IMR-90 (cell line): ENCODE results near the gene PSMB2. TPM values are rescaled to one million over a fixed set of nuclear protein-coding genes. Genes with fewer than 3 reads are reported as not detected.

ENCODE experiments used
- ATAC-seq: fragments of 200-7000 bp; cut with Tn5 transposase; 2 replicates; pipeline ENCODE4 v1.9.1; 2020; ENCODE audit warnings: low read depth, mild to moderate bottlenecking, moderate library complexity
- BruUV-seq: library from RNA; stranded (reverse); fragments of 400-500 nt; replicated peaks from 2 replicates; lab custom pipeline; 2021; lab: Mats Ljungman, UMichigan
- CTCF ChIA-PET: fragments of 300-600 bp; formaldehyde crosslinking; extraction: SDS; loops from one replicate; lab custom pipeline; 2021; ENCODE audit warnings: antibody characterized with exemption; lab: Yijun Ruan, JAX
- POLR2A ChIA-PET: fragments of 300-600 bp; sonication (Branson Sonifier 250); formaldehyde crosslinking; loops from one replicate; lab custom pipeline; 2022; ENCODE audit warnings: antibody characterized with exemption; ENCODE audit not compliant: unreplicated experiment; lab: Charles Lee
- DNase-seq: peaks from one replicate; pipeline ENCODE4 v3.0.0; 2013
- H2AFZ ChIP-seq: replicated peaks from 2 replicates; pipeline ENCODE3; 2013; ENCODE audit warnings: low read length, mild to moderate bottlenecking; ENCODE audit not compliant: poor library complexity
- H2AK5ac ChIP-seq: 2 replicates; pipeline ENCODE4 v1.6.1; 2013; ENCODE audit warnings: low read depth, low read length, inconsistent platforms
- H2AK9ac ChIP-seq: replicated peaks from 2 replicates; pipeline ENCODE3; 2013; ENCODE audit warnings: mild to moderate bottlenecking, low read depth, low read length, moderate library complexity; ENCODE audit not compliant: poor library complexity
- H2BK120ac ChIP-seq: 2 replicates; pipeline ENCODE4 v1.6.1; 2013; ENCODE audit warnings: low read depth, low read length, inconsistent platforms
- H2BK15ac ChIP-seq: 3 replicates; pipeline ENCODE4 v1.6.1; 2013; ENCODE audit warnings: low read depth, low read length, inconsistent platforms
- H2BK20ac ChIP-seq: 2 replicates; pipeline ENCODE4 v1.6.1; 2013; ENCODE audit warnings: low read depth, mild to moderate bottlenecking, inconsistent platforms, low read length, moderate library complexity
- H2BK5ac ChIP-seq: 2 replicates; pipeline ENCODE4 v1.6.1; 2013; ENCODE audit warnings: mild to moderate bottlenecking, low read depth, low read length, inconsistent platforms; ENCODE audit not compliant: poor library complexity, severe bottlenecking
- H3K14ac ChIP-seq: replicated peaks from 2 replicates; pipeline ENCODE4 v1.6.1; 2013; ENCODE audit warnings: low read depth, low read length, inconsistent platforms
- H3K18ac ChIP-seq: 2 replicates; pipeline ENCODE4 v1.6.1; 2013; ENCODE audit warnings: low read depth, low read length, control low read depth
- H3K23ac ChIP-seq: 2 replicates; pipeline ENCODE4 v1.6.1; 2013; ENCODE audit warnings: low read depth, low read length, inconsistent platforms
- H3K27ac ChIP-seq: 2 replicates; pipeline ENCODE4 v1.5.1; 2013; ENCODE audit warnings: mild to moderate bottlenecking, control low read depth, low read length; ENCODE audit not compliant: insufficient read depth
- H3K27me3 ChIP-seq: 2 replicates; pipeline ENCODE4 v1.6.1; 2013; ENCODE audit warnings: low read length; ENCODE audit not compliant: control insufficient read depth, insufficient read depth
- H3K36me3 ChIP-seq: 2 replicates; pipeline ENCODE4 v1.6.1; 2013; ENCODE audit warnings: low read length, mixed read lengths; ENCODE audit not compliant: control insufficient read depth, insufficient read depth
- H3K4ac ChIP-seq: 2 replicates; pipeline ENCODE4 v1.6.1; 2013; ENCODE audit warnings: low read depth, low read length, inconsistent platforms
- H3K4me1 ChIP-seq: 2 replicates; pipeline ENCODE4 v1.6.1; 2013; ENCODE audit warnings: low read length, mixed read lengths; ENCODE audit not compliant: control insufficient read depth, insufficient read depth
- H3K4me2 ChIP-seq: 2 replicates; pipeline ENCODE4 v1.6.1; 2013; ENCODE audit warnings: low read depth, mild to moderate bottlenecking, control low read depth, low read length, moderate library complexity
- H3K4me3 ChIP-seq: 2 replicates; pipeline ENCODE4 v1.5.1; 2013; ENCODE audit warnings: low read depth, mild to moderate bottlenecking, control low read depth, low read length, moderate library complexity; ENCODE audit not compliant: insufficient read depth
- H3K56ac ChIP-seq: 2 replicates; pipeline ENCODE4 v1.6.1; 2013; ENCODE audit warnings: low read length, inconsistent platforms; ENCODE audit not compliant: insufficient read depth; ENCODE audit errors: extremely low read depth
- H3K79me1 ChIP-seq, 2 experiments: 2 replicates each; pipeline ENCODE4 v1.6.1; 2013; ENCODE audit warnings: low read length in 2 of 2, inconsistent platforms in 1 of 2, low read depth in 1 of 2
- H3K9ac ChIP-seq: 2 replicates; pipeline ENCODE4 v1.6.1; 2013; ENCODE audit warnings: low read depth, low read length, control low read depth
- H3K9me1 ChIP-seq: 2 replicates; pipeline ENCODE4 v1.6.1; 2013; ENCODE audit warnings: low read length, inconsistent platforms; ENCODE audit not compliant: insufficient read depth
- H3K9me3 ChIP-seq: 2 replicates; pipeline ENCODE4 v1.6.1; 2013; ENCODE audit warnings: low read length; ENCODE audit not compliant: control insufficient read depth, insufficient read depth
- H4K20me1 ChIP-seq: 2 replicates; pipeline ENCODE4 v1.6.1; 2013; ENCODE audit warnings: low read length, inconsistent platforms; ENCODE audit not compliant: insufficient read depth
- H4K5ac ChIP-seq: 2 replicates; pipeline ENCODE4 v1.6.1; 2013; ENCODE audit warnings: mild to moderate bottlenecking, low read depth, low read length, control low read depth
- H4K8ac ChIP-seq, 2 experiments: 2 replicates each; pipeline ENCODE4 v1.6.1; 2013; ENCODE audit warnings: low read depth in 2 of 2, low read length in 2 of 2, control low read depth in 1 of 2, inconsistent platforms in 1 of 2
- H4K91ac ChIP-seq: 2 replicates; pipeline ENCODE4 v1.6.1; 2013; ENCODE audit warnings: low read depth, low read length, inconsistent platforms; ENCODE audit not compliant: insufficient read depth
- BHLHE40 ChIP-seq: fragments of 150-350 bp; IDR thresholded peaks from 2 replicates; pipeline ENCODE4 v1.6.1; 2016; ENCODE audit warnings: mild to moderate bottlenecking, low read depth, low read length
- CEBPB ChIP-seq: IDR thresholded peaks from 2 replicates; pipeline ENCODE4 v1.6.1; 2012; ENCODE audit warnings: low read depth, low read length, improper control_type of control experiment
- FOS ChIP-seq: fragments of 150-350 bp; IDR thresholded peaks from 2 replicates; pipeline ENCODE4 v1.6.1; 2016; ENCODE audit warnings: low read depth, low read length
- MAZ ChIP-seq: IDR thresholded peaks from 2 replicates; pipeline ENCODE4 v1.6.1; 2012; ENCODE audit warnings: low read depth, mild to moderate bottlenecking, low read length, improper control_type of control experiment, moderate library complexity, borderline replicate concordance
- MXI1 ChIP-seq: IDR thresholded peaks from 2 replicates; pipeline ENCODE4 v1.6.1; 2012; ENCODE audit warnings: low read depth, mild to moderate bottlenecking, low read length, moderate library complexity, borderline replicate concordance
- NFE2L2 ChIP-seq: fragments of 150-350 bp; IDR thresholded peaks from 2 replicates; pipeline ENCODE4 v1.6.1; 2016; ENCODE audit warnings: low read depth, mild to moderate bottlenecking, low read length
- POLR2A ChIP-seq: IDR thresholded peaks from 2 replicates; pipeline ENCODE4 v1.6.1; 2012; ENCODE audit warnings: mild to moderate bottlenecking, low read depth, low read length
- RAD21 ChIP-seq: IDR thresholded peaks from 2 replicates; pipeline ENCODE4 v1.6.1; 2012; ENCODE audit warnings: low read length, improper control_type of control experiment
- RCOR1 ChIP-seq: IDR thresholded peaks from 2 replicates; pipeline ENCODE4 v1.6.1; 2012; ENCODE audit warnings: mild to moderate bottlenecking, low read length, improper control_type of control experiment; ENCODE audit not compliant: insufficient replicate concordance
- RFX5 ChIP-seq: IDR thresholded peaks from 2 replicates; pipeline ENCODE4 v1.8.0; 2012; ENCODE audit warnings: low read depth, mild to moderate bottlenecking, low read length, moderate library complexity
- USF2 ChIP-seq: fragments of 150-350 bp; IDR thresholded peaks from 2 replicates; pipeline ENCODE4 v1.6.1; 2017; ENCODE audit warnings: mild to moderate bottlenecking, antibody characterized with exemption, low read length, low read depth
- WGBS, 2 experiments: methylation state at CpG; one replicate each; pipeline versions ENCODE4 v1.1.5 to v1.1.7; 2013; ENCODE audit warnings: missing lambda C conversion rate in 2 of 2; ENCODE audit not compliant: insufficient read length in 1 of 2; ENCODE audit errors: extremely low coverage in 2 of 2; 5-methylcytosine and 5-hydroxymethylcytosine counted together
- dilution Hi-C: fragments of 300-500 bp; cut with HindIII; formaldehyde crosslinking; loops from one replicate; pipeline ENCODE4 v1.14.3; 2018; ENCODE audit warnings: low sequenced_read_pairs; ENCODE audit not compliant: unreplicated experiment
- in situ Hi-C: fragments of 300-500 bp; cut with MboI; formaldehyde crosslinking; loops from 3 replicates; pipeline ENCODE4 v1.14.3; 2019; ENCODE audit warnings: low sequenced_read_pairs, inconsistent platforms, mixed read lengths
- intact Hi-C: fragments of 100-400 bp; cut with micrococcal nuclease; formaldehyde crosslinking; loops from 2 replicates; pipeline ENCODE4 v1.10.0; 2022
- polyA plus RNA-seq, 3 experiments: library from polyadenylated mRNA; depleted of rRNA; stranded (reverse); fragments of >200 nt; gene quantifications; 2 replicates each; pipeline ENCODE4 v1.2.3, GENCODE V29; 2012; ENCODE audit warnings: low replicate concordance in 1 of 3
- total RNA-seq: library from RNA; depleted of rRNA; stranded (reverse); fragments of >200 nt; gene quantifications from 2 replicates; pipeline ENCODE4 v1.2.3, GENCODE V29; 2012
- TF ChIP-seq, protein P1 (sequence below): conservative IDR thresholded peaks from 2 replicates; pipeline ENCODE4 v1.5.1; 2012; ENCODE audit warnings: mild to moderate bottlenecking, low read depth, low read length, improper control_type of control experiment
- TF ChIP-seq, protein P2 (sequence below): fragments of 150-350 bp; IDR thresholded peaks from 2 replicates; pipeline ENCODE4 v1.6.1; 2016; ENCODE audit warnings: low read depth, mild to moderate bottlenecking, low read length, moderate library complexity, borderline replicate concordance

Gene PSMB2
- total and polyA plus RNA-seq, 2 of the 4 experiments (the other 2 are of a cell fraction) = 23.8 to 86.2 TPM

GRCh38 chr1:35571263-35571662 lies 70.1 kb downstream of the PSMB2 start:
- Histone ChIP-seq H2BK5ac (no peak overlapping the region), H2BK20ac (no peak overlapping the region), H2AFZ (no peak overlapping the region), H3K4me2 (no peak overlapping the region), H3K23ac (no peak overlapping the region), H3K79me1 (no peaks in the 10 kb centered on the region), H2AK5ac (no peak overlapping the region), H3K18ac (no peak overlapping the region), H4K91ac (no peak overlapping the region), H3K4me1 (no peaks in the 10 kb centered on the region; the same call in 1 of the 2 replicates), H3K9me1 (no peaks in the 10 kb centered on the region), H4K5ac (no peak overlapping the region), H4K20me1 (0 out of 2 replicates have a peak, but pooled peaks cover 5% of the 10 kb centered on the region), H2BK120ac (no peak overlapping the region), H3K56ac (no peak overlapping the region), H3K9ac (no peak overlapping the region), H3K27me3 (peaks cover 36% of the 10 kb centered on the region), H4K8ac (no peak overlapping the region), H3K36me3 (peaks cover 7% of the 10 kb centered on the region), H2AK9ac (no peak overlapping the region), H3K4ac (no peak overlapping the region), H3K14ac (no peak overlapping the region), H2BK15ac (no peak overlapping the region), H3K27ac (no peak overlapping the region), H3K9me3 (no peaks in the 10 kb centered on the region), H3K4me3 (no peak overlapping the region)
- ChIA-PET CTCF (interaction anchor here (0.6 to 2.1 kb wide), 3 partner anchors 74 to 156 kb away, joined by 3 to 9 read pairs (median 5); no protein-coding TSS in a partner anchor), POLR2A (no interaction called here)
- ATAC-seq = no peak
- dilution Hi-C loops = no loop called here
- no TSS peak for BruUV-seq
- WGBS, 2 experiments = 89% methylated on average over 3 of the region's 8 CpGs; no CpG with 5 or more reads in 1 of the 2 experiments
- no peak for TF ChIP-seq RCOR1
- no peak for TF ChIP-seq FOS
- TF ChIP-seq USF2 = no peak
- TF ChIP-seq, protein P1, sequence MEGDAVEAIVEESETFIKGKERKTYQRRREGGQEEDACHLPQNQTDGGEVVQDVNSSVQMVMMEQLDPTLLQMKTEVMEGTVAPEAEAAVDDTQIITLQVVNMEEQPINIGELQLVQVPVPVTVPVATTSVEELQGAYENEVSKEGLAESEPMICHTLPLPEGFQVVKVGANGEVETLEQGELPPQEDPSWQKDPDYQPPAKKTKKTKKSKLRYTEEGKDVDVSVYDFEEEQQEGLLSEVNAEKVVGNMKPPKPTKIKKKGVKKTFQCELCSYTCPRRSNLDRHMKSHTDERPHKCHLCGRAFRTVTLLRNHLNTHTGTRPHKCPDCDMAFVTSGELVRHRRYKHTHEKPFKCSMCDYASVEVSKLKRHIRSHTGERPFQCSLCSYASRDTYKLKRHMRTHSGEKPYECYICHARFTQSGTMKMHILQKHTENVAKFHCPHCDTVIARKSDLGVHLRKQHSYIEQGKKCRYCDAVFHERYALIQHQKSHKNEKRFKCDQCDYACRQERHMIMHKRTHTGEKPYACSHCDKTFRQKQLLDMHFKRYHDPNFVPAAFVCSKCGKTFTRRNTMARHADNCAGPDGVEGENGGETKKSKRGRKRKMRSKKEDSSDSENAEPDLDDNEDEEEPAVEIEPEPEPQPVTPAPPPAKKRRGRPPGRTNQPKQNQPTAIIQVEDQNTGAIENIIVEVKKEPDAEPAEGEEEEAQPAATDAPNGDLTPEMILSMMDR = no peak
- TF ChIP-seq CEBPB = no peak
- no peak for TF ChIP-seq RFX5
- no peak for TF ChIP-seq MAZ
- TF ChIP-seq MXI1 = no peak
- TF ChIP-seq POLR2A = no peak
- TF ChIP-seq BHLHE40 = no peak
- no peak for TF ChIP-seq NFE2L2
- no peak for TF ChIP-seq RAD21
- TF ChIP-seq, protein P2, sequence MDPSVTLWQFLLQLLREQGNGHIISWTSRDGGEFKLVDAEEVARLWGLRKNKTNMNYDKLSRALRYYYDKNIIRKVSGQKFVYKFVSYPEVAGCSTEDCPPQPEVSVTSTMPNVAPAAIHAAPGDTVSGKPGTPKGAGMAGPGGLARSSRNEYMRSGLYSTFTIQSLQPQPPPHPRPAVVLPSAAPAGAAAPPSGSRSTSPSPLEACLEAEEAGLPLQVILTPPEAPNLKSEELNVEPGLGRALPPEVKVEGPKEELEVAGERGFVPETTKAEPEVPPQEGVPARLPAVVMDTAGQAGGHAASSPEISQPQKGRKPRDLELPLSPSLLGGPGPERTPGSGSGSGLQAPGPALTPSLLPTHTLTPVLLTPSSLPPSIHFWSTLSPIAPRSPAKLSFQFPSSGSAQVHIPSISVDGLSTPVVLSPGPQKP = no peak
- in situ Hi-C loops = loop anchor here (5.0 kb wide), 1 partner anchor 201 kb away; no protein-coding TSS in a partner anchor
- intact Hi-C loops = no loop called here
- DNase-seq = no peak
